ENCODE measurements around the gene FNDC3B.

The FNDC3B gene

GRCh38 chr3:172238188-172238587, 198.8 kb downstream of the FNDC3B start:
- TF ChIP-seq YY1 (IDR thresholded peaks at IDR 0.05; ENCODE audit: low read depth) = no peak
- no peak for TF ChIP-seq REST (IDR thresholded peaks at IDR 0.05; ENCODE audit: low read depth)
- TF ChIP-seq TCF12 (IDR thresholded peaks at IDR 0.05; ENCODE audit: low read depth) = no peak
- TF ChIP-seq TEAD4 (IDR thresholded peaks at IDR 0.05) = no peak
- no peak for TF ChIP-seq MAX (IDR thresholded peaks at IDR 0.05)
- no peak for TF ChIP-seq ZBTB7A (IDR thresholded peaks at IDR 0.05; ENCODE audit: low read depth)
- TF ChIP-seq RAD21 (IDR thresholded peaks at IDR 0.05; ENCODE audit: low read depth) = no peak
- TF ChIP-seq FOXM1 (IDR thresholded peaks at IDR 0.05; ENCODE audit: borderline replicate concordance, low read depth) = no peak

DNA sequence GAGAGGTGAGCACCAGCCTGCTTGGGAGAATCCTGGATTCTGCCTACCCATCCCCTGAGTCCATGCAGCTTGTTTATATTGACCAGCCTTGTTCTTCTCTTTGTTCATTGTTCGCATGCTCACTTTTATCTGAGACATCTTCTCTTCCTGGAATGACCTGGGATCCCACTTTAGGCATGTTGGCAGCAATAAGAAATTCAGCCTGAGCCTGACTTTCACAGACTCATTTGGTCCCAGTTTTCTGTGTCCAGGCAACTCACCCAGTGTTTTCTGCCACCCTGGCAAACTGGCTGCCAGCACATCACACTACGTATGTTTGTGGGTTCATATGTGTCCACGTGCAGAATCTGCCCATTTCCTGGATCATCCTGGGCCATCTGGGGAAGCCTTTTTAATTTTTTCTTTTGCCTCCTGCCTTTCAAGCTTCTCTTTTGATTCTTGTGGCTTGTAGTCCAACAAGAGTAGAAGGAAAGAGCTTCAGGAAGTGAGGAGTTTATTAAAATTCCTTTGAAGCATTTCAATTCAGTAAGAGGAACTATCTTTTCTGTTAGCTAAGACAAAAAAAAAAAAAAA, 199.9 kb downstream of the FNDC3B start:
- TF ChIP-seq CREB1 (IDR thresholded peaks at IDR 0.05; ENCODE audit: low read depth) (no peak), NFIC (IDR thresholded peaks at IDR 0.05) (no peak), FOXM1 (IDR thresholded peaks at IDR 0.05; ENCODE audit: borderline replicate concordance, low read depth) (no peak), ZBTB7A (IDR thresholded peaks at IDR 0.05; ENCODE audit: low read depth) (no peak), RAD21 (IDR thresholded peaks at IDR 0.05; ENCODE audit: low read depth) (no peak), EGR1 (IDR thresholded peaks at IDR 0.05) (no peak), YY1 (IDR thresholded peaks at IDR 0.05; ENCODE audit: low read depth) (no peak), REST (IDR thresholded peaks at IDR 0.05; ENCODE audit: low read depth) (no peak), EP300 (IDR thresholded peaks at IDR 0.05; ENCODE audit: borderline replicate concordance) (no peak), MAX (IDR thresholded peaks at IDR 0.05) (no peak), TEAD4 (IDR thresholded peaks at IDR 0.05) (no peak), TCF12 (IDR thresholded peaks at IDR 0.05; ENCODE audit: low read depth) (no peak), TAF1 (IDR thresholded peaks at IDR 0.05; ENCODE audit: low read depth) (no peak), CEBPB (IDR thresholded peaks at IDR 0.05) (no peak), USF1 (IDR thresholded peaks at IDR 0.05) (no peak)

DNA sequence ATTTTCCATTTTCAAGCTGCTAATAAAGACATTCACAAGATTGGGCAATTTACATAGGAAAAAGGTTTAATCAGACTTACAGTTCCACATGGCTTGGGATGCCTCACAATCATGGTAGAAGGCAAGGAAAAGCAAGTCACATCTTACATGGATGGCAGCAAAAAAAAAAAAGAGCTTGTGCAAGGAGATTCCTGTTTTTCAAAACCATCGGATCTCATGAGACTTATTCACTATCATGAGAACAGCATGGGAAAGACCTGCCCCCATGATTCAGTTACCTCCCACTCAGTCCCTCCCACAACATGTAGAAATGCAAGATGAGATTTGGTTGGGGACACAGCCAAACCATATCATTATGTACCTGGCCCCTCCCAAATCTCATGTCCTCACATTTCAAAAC, 202.0 kb downstream of the FNDC3B start:
- TF ChIP-seq CEBPB (IDR thresholded peaks at IDR 0.05) (no peak), FOXM1 (IDR thresholded peaks at IDR 0.05; ENCODE audit: borderline replicate concordance, low read depth) (no peak)

- no peak for TF ChIP-seq TEAD4 (IDR thresholded peaks at IDR 0.05)
- TF ChIP-seq ZBTB7A (IDR thresholded peaks at IDR 0.05; ENCODE audit: low read depth) = no peak
- no peak for TF ChIP-seq USF1 (IDR thresholded peaks at IDR 0.05)
- no peak for TF ChIP-seq CREB1 (IDR thresholded peaks at IDR 0.05; ENCODE audit: low read depth)
- TF ChIP-seq EP300 (IDR thresholded peaks at IDR 0.05; ENCODE audit: borderline replicate concordance) = no peak
- TF ChIP-seq REST (IDR thresholded peaks at IDR 0.05; ENCODE audit: low read depth) = no peak
- no peak for TF ChIP-seq RAD21 (IDR thresholded peaks at IDR 0.05; ENCODE audit: low read depth)
- no peak for TF ChIP-seq EGR1 (IDR thresholded peaks at IDR 0.05)
- no peak for TF ChIP-seq YY1 (IDR thresholded peaks at IDR 0.05; ENCODE audit: low read depth)
- no peak for TF ChIP-seq NFIC (IDR thresholded peaks at IDR 0.05)
- TF ChIP-seq MAX (IDR thresholded peaks at IDR 0.05) = no peak
- no peak for TF ChIP-seq TAF1 (IDR thresholded peaks at IDR 0.05; ENCODE audit: low read depth)
- TF ChIP-seq FOXM1 (IDR thresholded peaks at IDR 0.05; ENCODE audit: borderline replicate concordance, low read depth) = no peak
- TF ChIP-seq TCF12 (IDR thresholded peaks at IDR 0.05; ENCODE audit: low read depth) = no peak
- TF ChIP-seq CEBPB (IDR thresholded peaks at IDR 0.05) = no peak
Measured at GRCh38 chr3:172244011-172244410, 204.6 kb downstream of the FNDC3B start.

Measured in Ishikawa (cell line).